ENCODE measurements around the gene KIF25.
"Not testable (repeated sequence)": the region's sequence is repeated elsewhere in the genome, so short reads cannot be mapped to it uniquely, and the experiment has no call there.

Gene KIF25

GRCh38 chr6:167976116-167976657, 21.3 kb upstream of the KIF25 start:
- not testable (repeated sequence) for DNase-seq

GRCh38 chr6:167976708-167977107, 20.8 kb upstream of the KIF25 start:
- no peak for DNase-seq

- no peak for DNase-seq
Observed at GRCh38 chr6:167977717-167978467, 19.6 kb upstream of the KIF25 start.

- DNase-seq: no peak
Observed at GRCh38 chr6:167978607-167979006, 18.9 kb upstream of the KIF25 start.

GRCh38 chr6:167979436-167980139, 17.9 kb upstream of the KIF25 start:
- DNase-seq: no peak

- DNase-seq: no peak
Observed at GRCh38 chr6:167980911-167981580, 16.4 kb upstream of the KIF25 start.

- DNase-seq: no peak
Observed at GRCh38 chr6:167981916-167982462, 15.5 kb upstream of the KIF25 start.

GRCh38 chr6:167984144-167984719, 13.2 kb upstream of the KIF25 start:
- no peak for DNase-seq

GRCh38 chr6:167984876-167985604, 12.4 kb upstream of the KIF25 start:
- DNase-seq: no peak

- no peak for DNase-seq
Observed at GRCh38 chr6:167985911-167986595, 11.4 kb upstream of the KIF25 start.

GRCh38 chr6:167987396-167988153, 9.9 kb upstream of the KIF25 start:
- DNase-seq: no peak

- no peak for DNase-seq
Observed at GRCh38 chr6:167988154-167988495, 9.3 kb upstream of the KIF25 start.

GRCh38 chr6:167988945-167989841, 8.3 kb upstream of the KIF25 start:
- DNase-seq: no peak

- DNase-seq: no peak
Observed at GRCh38 chr6:167990016-167990945, 7.2 kb upstream of the KIF25 start.

- peak; percentile 63 for DNase-seq
Observed at GRCh38 chr6:167993169-167993568, 4.3 kb upstream of the KIF25 start.

- no peak for DNase-seq
Observed at GRCh38 chr6:167993831-167994230, 3.6 kb upstream of the KIF25 start.

- DNase-seq: no peak
Observed at GRCh38 chr6:167995302-167995701, 2.2 kb upstream of the KIF25 start.

GRCh38 chr6:167995731-167996151, 1.7 kb upstream of the KIF25 start:
- DNase-seq: no peak

All from left hindlimb (tissue), 1 donor.